ENCODE measurements around the gene CELSR1.

The CELSR1 gene

GRCh38 chr22:46537225-46537945 is at the start of gene CELSR1:
Gene CELSR1 (minus strand): TSS chr22:46537620. CDS start chr22:46537170, 450 bp downstream.
- peak; percentile 86 for DNase-seq (ENCODE audit: low spot score)

GRCh38 chr22:46587061-46587460 is 49.6 kb upstream of the CELSR1 start:
- DNase-seq (ENCODE audit: low spot score) = no peak

GRCh38 chr22:46586531-46587011 is 49.2 kb upstream of the CELSR1 start:
- DNase-seq (ENCODE audit: low spot score) = no peak

- DNase-seq (ENCODE audit: low spot score) = no peak
Observed at GRCh38 chr22:46586123-46586519, 48.7 kb upstream of the CELSR1 start.

GRCh38 chr22:46585340-46586122 is 48.1 kb upstream of the CELSR1 start:
- no peak for DNase-seq (ENCODE audit: low spot score)

- no peak for DNase-seq (ENCODE audit: low spot score)
Observed at GRCh38 chr22:46584081-46584921, 46.9 kb upstream of the CELSR1 start.

GRCh38 chr22:46583571-46583970 is 46.2 kb upstream of the CELSR1 start:
- DNase-seq (ENCODE audit: low spot score) = no peak

- DNase-seq (ENCODE audit: low spot score) = no peak
Observed at GRCh38 chr22:46582281-46582933, 45.0 kb upstream of the CELSR1 start.

GRCh38 chr22:46581538-46582244 is 44.3 kb upstream of the CELSR1 start:
- no peak for DNase-seq (ENCODE audit: low spot score)

GRCh38 chr22:46580940-46581537 is 43.6 kb upstream of the CELSR1 start:
- no peak for DNase-seq (ENCODE audit: low spot score)

GRCh38 chr22:46579751-46580449 is 42.5 kb upstream of the CELSR1 start:
- DNase-seq (ENCODE audit: low spot score) = no peak

- no peak for DNase-seq (ENCODE audit: low spot score)
Observed at GRCh38 chr22:46578824-46579561, 41.6 kb upstream of the CELSR1 start.

GRCh38 chr22:46578251-46578823 is 40.9 kb upstream of the CELSR1 start:
- DNase-seq (ENCODE audit: low spot score) = no peak

GRCh38 chr22:46577368-46578249 is 40.2 kb upstream of the CELSR1 start:
- no peak for DNase-seq (ENCODE audit: low spot score)

- DNase-seq (ENCODE audit: low spot score) = no peak
Observed at GRCh38 chr22:46576556-46577367, 39.3 kb upstream of the CELSR1 start.

GRCh38 chr22:46575911-46576555 is 38.6 kb upstream of the CELSR1 start:
- DNase-seq (ENCODE audit: low spot score) = no peak
